Measurements from ENCODE around the gene CNNM4.
"Not testable (repeated sequence)": the region's sequence is repeated elsewhere in the genome, so short reads cannot be mapped to it uniquely, and the experiment has no call there.

CNNM4 gene

DNA sequence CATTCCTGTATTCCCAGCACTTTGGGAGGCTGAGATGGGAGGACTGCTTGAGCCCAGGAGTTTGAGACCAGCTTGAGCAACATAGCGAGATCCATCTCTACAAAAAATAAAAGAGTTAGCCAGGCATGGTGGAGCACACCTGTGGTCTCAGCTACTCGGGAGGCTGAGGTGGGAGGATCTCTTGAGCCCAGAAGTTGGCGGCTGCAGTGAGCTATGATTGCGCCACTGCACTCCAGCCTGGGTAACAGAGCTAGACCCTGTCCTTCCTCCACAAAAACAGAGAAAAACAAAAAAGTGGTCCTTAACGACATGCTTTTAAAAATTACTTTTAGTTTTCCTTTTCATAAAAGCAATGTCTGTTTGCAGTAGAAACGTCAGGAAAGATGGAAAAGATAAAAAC, 35.8 kb downstream of the CNNM4 start:
- not testable (repeated sequence) for DNase-seq

DNA sequence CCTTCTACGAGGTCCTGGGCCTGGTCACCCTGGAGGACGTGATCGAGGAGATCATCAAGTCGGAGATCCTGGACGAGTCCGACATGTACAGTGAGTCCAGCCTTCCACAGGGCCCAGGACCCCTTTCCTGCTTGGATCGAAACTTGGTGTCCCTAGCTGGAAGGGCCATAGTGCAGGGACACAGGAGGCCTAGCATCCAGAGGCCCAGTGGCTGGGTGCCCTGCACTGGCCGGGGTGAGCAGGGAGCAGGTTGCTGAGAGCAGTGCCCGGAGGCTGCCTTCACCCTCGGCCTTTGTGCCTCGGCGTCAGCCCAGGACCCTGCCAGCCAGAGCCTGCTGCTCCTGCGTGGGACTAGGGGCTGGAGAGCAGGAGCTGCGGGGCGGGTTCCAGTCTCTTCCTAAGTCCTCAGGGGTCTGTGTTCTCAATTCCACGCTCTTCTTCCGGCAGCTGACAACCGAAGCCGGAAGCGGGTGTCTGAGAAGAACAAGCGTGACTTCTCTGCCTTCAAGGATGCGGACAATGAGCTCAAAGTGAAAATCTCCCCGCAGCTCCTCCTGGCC, 36.4 kb downstream of the CNNM4 start:
- no peak for DNase-seq

DNA sequence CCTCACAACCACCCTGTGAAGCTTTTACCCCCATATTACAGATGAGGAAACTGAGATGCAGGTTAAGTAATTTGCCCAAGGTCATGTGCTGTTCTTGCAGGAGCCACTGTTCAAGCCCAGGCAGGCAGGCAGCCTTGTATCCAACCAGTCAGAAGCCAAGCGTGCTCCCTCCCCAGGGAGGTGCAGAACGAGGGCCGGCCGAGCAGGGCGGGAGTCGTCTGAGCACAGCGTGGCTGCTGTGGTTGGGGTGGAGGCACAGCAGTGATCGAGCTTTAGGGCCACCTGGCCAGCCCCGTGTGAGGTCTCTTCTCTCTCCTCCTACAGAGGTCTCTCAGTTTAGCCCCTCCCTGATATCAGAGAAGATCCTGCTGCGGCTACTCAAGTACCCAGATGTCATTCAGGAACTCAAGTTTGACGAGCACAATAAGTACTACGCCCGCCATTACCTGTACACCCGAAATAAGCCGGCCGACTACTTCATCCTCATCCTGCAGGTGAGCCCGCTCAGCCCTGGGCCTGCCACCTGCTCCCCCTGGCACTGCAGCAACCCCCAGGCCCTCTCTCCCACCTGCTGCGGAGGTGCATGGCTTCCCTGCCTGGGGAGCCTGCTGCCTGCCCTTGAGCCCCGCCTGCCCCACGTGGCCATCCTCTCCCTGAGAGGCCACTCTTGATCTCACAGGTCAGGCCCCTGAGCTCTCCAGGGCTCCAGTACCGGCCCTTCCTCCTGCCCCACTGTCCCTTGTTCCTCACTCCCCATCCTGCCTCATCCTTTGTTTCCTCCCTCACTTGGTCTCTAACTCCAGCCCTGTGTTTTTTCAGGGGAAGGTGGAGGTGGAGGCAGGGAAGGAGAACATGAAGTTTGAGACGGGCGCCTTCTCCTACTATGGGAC, 38.3 kb downstream of the CNNM4 start:
- no peak for DNase-seq

DNA sequence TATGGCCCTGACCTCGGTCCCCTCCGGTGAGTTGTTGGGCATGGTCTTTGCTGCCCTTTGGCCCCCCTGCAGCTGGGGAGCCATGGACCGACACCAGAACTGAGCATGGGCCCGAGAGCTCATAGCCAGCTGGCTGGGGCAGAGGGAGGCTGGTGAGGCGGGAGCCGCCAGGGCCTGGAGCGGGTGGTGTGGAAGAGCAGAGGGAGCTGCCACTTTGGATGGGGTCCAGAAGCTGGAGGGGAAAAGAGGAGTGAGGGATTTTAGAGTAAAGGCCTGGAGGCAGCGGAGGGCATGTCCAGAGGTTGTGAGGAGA, 38.9 kb downstream of the CNNM4 start:
- no peak for DNase-seq

DNA sequence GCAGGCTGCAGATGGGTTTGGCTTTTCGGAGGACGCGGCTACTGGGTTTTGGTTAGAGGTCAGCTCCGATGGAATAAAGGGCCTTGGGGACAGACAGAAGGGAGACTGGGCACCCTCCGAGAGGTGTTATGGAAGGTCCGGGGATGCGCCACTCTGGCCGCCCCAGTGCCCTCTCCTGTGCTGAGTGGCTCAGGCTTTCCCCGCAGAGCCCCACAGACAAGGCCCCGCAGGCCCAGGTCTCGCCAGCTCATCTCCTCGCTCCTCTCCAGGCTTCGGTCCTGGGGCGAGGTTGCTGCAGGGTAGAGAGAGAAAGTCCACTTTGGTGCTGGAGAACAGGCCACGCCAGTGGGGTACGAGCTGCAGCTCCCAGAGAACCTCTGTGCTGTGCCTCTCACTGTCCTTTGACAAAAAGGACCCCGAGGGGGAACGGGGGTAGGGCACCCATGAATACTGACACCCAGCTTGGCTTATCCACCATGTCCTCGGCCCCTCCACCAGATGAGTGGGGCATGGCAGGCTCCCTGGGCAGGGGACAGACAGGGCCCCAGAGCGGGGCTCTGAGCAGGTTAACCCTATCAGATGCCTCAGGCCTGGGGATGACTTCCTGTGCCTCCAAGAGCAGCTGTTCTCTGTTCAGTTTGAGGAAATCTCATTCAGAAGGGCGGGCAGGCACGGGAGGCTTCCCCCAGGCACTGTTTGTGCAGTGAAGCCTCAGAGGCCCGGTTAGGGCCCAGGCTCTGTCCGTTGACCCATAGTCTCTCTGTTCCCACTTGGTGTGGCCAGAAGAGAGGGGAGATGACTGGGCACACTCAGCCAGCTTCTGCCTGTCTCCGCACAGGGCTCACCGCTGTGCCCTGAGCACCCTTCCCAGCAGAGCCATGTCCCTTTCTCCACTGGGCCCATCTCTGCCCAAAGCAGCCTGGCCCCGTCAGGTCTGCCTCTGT, 39.6 kb downstream of the CNNM4 start:
- DNase-seq, result no peak

DNA sequence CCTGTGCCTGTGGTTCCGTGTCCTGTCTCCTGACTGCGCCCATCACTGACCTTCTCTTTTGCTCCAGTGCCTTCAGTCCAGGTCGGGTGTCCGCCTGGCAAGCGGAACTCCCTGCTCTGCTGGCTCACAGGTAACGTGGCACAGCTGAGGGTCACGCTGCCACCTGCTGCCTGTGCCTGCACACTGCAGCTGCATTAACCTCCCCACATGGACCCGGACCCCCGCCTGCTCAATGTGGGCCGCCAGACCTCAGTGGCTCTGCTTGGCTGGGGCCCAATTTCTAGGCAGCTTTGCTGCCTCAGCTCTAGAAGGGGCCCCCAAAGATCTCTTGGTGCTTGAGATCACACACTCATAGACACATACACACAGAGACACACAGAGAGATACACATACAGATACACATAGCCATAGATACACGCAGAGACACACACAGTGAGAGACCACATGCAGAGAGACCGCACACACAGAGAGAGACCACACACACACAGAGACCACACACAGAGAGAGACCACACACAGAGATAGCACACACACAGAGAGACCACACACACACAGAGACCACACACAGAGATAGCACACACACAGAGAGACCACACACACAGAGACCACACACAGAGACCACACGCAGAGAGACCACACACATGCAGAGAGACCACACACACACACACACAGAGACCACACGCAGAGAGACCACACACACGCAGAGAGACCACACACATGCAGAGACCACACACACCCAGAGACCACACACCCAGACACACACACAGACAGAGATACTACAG, 40.5 kb downstream of the CNNM4 start:
- DNase-seq, result no peak

DNA sequence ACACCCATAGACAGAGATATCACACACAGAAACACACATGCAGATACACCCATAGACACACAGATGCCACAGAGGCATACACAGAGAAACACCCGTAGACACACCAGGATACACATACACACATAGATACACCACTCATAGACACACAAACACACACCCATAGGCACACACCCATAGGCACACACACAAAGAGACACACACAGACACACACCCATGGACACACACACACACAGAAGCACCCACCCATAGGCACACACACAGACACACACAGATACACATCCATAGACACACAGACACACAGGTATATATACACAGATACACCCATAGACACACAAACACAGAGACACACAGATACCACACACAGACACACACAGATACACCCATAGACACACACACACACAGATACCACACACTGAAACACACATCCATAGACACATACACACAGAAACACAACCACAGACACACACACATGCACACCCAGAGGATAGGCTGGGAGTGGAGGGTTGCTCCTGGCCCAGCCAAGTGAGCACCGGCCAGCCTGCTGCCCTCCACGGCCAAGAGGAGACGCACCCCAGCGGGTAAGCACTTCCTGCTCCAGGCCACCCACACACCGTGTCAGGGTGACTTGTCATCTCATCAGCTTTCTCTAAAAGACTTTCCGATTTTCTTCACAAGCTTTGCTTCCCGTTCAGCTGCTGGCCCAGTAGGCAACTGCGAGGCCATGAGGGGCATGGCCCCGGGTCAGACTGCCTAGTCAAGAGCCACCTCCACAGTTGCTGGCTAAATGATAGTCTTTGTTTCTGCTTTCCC, 41.3 kb downstream of the CNNM4 start:
- DNase-seq, result no peak

DNA sequence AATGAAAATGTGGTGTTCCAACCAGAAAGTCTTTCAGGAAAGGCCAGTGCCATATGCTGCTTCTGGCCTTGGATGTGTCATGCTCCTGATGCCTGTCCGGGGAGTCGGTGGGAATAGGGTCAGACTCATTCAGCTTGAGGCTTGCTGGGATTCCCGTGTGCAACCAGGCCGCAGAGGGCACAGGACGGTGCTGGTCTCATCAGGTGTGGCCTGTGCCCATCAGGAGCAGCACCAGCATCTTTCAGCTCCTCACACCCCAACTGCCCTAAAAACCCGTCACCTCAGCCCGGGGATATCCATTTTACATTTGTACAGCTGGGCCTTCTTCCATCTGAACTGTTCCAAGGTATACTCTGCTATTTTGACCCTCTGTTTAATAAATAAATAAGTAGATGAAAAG, 42.0 kb downstream of the CNNM4 start:
- no peak for DNase-seq

DNA sequence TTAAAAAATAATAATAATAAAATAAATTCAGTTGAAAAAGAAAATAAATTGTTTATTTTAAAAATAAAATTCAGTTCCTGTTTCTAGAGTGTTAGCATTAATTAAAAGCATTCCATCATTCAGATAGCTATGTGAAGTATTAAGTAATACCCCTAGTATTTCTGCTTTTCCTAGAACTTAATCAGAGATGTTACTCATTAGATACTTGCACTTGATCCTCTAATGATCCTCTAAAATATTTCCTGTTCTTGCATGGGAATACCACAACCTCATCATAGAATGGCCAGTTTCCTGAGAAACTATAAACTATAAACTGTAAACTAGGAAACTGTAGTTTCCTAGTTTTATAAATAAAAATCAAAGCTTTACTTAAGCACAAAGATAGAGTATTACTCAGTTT, 44.3 kb downstream of the CNNM4 start:
- DNase-seq, result no peak

DNA sequence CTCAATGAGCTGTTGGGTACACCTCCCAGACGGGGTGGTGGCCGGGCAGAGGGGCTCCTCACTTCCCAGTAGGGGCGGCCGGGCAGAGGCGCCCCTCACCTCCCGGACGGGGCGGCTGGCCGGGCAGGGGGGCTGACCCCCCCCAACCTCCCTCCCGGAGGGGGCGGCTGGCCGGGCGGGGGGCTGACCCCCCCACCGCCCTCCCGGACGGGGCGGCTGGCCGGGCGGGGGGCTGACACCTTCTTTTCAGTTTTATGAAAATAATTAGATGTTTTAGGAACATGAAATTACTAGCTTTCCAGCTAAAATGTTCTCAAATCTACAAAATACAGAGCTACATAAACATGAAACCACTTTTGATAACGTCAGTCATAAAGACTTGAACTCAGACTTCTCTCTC, 45.2 kb downstream of the CNNM4 start:
- DNase-seq, result not testable (repeated sequence)

DNA sequence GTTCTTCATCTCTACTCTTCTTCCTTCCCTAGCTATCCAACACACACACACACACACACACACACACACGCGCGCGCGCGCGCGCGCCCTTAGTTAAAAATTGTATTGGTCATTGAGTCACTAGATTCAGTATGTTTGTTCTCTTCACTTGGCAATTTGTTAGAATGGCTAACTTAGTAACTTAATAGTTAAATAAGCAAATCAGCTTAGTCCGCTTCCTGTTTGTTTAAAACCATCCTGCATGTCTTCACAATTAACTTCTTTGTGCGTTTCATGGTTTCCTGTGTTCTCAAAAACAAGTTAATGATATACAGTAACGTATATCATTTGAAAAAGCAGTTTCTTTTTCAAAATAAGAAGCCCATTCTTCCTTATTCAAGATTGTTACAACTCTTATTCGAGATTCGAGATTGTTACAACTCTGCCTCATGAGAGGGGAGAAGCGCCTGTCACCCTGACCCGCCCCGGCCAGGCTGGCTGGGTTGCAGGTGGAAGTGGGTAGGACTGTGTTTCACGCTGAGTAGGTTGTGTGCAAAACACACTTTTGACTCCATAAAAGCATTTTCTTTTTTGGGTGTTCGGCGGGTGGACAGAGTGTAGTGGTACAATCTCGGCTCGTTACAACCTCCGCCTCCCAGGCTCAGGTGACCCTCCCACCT, 45.9 kb downstream of the CNNM4 start:
- DNase-seq, result no peak

DNA sequence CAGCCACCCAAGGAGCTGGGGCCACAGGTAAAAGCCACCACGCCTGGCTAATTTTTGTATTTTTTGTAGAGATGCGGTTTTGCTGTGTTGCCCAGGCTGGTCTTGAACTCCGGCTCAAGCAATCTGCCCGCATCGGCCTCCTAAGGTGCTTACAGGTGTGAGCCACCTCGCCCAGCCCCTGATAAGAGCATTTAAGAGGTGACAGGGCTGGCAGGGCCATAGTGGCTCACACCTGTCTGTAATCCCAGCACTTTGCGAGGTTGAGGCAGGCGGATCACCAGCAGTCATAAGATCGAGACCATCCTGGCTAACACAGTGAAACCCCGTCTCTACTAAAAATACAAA, 46.4 kb downstream of the CNNM4 start:
- no peak for DNase-seq

DNA sequence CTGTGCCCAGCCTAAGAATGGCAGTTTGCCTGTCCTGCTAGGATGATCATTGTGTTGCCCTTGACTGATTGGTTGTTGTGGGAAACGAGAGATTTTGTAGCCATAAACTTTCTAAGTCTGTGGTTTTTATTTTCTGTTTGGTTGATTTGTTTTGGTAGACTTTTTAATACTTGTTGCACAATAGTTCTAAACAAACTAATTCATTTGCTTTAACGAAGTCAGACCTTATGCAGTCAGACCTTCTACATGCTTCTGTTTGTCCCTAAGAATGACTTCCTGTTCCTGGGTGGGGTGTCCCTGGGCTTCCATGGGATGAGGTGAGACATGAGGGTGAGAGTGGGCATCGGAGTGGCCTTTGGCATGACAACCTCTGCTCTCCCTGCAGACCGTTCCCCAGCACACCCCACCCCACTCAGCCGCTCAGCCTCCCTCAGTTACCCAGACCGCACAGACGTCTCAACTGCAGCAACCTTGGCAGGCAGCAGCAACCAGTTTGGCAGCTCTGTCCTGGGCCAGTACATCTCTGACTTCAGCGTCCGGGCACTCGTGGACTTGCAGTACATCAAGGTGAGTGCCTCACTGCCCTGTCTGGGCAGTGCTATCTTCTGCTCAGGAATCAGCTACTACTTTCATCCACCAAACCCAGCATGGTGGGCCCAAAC, 47.6 kb downstream of the CNNM4 start:
- no peak for DNase-seq

DNA sequence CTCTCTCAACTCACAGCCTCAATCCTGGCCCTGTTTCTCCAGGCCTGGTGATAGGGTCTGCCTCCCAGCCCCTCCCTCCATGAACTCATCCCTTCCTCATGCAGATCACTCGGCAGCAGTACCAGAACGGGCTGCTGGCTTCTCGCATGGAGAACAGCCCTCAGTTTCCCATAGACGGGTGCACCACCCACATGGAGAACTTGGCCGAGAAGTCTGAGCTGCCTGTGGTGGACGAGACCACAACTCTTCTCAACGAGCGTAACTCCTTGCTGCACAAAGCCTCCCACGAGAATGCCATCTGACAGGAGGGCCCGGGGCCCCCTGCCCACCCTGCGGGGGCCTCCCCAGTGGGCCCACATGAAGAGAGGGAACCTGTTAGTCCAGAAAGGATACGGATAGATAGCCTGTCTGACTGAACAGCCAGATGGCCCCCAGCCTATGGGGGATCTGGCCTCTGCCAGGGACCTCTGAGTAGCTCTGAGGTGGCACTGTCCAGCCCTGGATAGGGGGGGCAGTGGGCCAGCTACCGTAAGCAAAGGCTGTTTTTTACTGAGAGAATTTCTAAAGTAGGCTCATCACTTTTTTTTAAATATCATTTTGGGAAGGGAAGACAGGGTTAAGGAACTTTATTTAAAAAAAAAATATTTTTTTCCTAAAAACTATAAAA, 48.6 kb downstream of the CNNM4 start:
- no peak for DNase-seq

DNA sequence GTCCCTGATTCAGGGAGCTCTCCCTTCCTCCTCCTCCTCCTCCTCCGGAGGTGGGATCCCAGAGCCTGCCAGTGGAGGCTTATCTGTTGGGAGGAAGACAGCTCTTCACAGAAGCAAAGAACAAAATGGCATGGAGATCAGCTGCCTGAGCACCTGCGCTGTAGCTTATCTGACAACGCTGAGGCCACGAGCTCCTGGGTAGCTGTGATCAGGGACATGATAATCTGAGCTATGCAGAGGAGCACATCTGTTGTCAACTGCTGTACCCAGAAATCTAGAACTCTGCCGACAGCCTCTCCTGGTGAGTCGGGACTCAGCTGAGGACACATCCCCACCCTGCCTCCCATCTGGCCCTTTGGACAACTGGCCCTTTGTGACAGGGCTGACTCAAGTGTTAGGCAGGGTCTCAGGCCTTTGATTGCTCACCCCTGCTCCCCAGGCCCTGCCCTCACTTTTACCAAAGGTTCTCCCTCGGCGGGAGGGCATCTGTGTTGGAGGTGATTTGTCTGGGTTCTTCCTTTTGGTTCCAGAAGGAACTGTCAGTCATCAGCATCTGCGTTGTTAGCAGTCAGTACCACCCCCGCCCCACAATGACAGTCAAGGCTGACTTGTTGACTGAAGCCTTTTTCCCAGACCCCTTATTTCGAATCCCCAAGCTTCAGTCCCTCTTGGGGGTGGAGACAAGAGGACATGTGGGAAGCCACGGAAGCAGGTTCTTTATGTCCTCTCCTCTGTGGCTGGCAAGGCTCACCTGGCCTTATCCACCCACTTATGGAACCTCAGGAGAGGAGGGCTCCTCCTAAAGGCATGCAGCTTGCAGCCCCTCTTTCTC, 49.5 kb downstream of the CNNM4 start:
- no peak for DNase-seq

DNA sequence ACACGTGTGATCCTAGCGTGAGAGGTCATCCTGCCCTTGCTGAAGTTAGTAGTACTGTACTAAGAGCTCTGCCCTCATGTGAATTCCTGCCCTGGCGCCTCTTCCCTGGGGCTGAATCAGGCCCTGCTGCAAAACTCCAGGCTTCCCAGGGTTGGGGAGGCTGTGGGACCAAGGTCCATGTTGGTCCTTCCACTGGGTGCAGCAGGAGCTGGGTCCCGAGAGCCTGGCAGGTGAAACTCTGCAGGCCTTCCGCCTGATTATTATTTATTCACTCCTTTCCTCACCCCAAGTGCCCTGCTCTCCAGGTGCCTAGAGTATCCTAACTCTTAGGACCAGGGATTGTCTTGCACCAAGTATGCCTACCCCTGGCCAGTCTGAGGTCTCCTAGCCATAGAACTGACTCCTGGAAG, 50.1 kb downstream of the CNNM4 start:
- no peak for DNase-seq

DNA sequence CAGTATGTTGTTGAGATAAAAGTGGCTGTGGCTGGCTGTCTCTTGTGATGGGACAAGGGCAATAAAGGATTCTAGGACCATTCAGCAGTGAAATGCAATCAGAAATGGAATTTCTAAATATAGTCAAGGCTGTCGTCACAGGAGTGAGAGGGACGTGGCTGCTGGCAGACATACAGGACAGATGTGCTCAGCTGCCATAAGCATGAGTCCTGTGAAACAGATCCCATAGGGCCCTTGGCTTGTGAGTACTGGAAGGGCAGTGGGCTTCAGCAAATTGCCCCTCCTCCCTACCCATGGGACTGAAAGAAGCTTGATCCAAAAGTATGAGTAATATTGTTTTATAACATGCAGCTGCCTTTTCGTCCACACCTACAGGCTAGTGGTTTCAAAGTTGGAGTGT, 51.2 kb downstream of the CNNM4 start:
- DNase-seq, result no peak

DNA sequence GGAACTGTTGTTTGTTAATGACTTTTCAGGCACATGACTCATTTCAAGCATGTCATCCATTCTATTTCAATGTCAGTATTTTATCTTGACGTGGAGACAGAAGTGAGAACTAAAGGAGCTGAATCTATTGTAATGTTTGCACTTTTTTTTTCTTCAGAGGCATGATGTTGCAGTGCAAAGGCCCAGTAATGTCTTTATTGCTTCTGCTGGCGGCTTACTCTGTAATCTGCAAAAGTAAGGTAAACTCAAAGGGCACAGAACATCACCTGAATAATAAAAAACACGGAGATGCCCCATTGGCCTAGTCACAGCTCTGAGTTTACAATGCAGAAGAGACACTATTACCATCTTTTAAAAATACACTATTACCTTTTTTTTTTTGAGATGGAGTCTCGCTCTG, 53.0 kb downstream of the CNNM4 start:
- no peak for DNase-seq

DNA sequence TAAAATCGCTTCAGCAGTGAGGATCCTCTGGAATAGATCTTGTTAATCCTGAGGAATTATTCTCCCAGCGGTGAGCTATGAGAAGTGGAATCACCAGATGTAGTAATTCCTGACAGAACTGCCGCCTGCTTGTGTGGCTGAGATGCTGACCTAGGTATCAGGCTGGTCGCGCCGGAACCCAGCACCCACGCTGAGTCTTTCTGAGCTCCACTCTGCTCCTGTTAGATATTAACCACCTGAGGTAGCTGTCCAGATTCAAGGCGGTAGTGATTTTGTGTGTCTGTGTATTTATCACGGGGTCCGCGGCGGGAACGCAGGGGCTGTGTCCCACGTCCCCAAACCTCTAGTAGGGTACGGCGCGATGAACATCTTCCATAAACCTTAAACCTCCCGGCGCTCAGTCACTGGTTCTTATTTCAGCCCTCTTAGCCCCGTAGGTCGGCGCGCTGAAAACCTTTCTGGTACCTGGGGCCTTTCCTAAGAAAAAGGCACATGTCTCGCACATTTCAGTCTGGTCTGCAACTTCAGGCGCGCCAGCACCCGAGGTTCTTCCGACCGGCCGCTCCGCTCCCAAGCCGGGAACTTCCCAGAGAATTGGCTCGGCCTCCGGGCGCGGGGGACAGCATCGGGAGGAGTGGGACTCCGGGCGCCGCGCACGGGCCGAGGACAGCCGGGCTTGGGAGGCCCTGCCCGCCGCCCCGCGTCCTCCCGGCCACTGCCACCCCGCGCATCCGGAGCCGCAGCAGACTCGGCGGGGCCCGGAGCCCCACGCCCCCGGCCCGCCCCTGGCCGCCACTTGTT, 54.8 kb downstream of the CNNM4 start:
- DNase-seq, result no peak
